Measurements from ENCODE around the gene TAF11L3.
"Not testable (repeated sequence)": the region's sequence is repeated elsewhere in the genome, so short reads cannot be mapped to it uniquely, and the experiment has no call there.

Gene TAF11L3

GRCh38 chr5:17518067-17518466, at the start of gene TAF11L3:
TAF11L3 (plus strand) TSS chr5:17518367.
- not testable (repeated sequence) for DNase-seq

DNA sequence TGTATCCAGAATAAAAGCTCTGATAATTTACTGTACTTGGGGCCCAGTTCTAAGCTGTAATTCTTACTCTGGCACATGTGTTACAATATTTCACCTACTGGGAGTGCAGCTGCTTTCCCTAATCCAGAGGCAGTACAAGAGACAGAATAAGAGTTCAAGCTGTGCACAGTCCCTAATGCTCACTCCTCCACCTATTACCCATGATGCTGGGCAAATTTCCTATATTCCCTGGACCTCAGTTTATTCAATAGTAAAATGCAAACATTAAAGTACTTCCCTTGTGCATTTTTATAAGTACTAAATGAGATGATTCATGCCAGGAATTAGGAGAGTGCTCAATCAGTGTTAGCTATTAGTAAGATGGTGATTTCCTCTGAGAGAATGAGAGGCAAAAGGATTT, 48.1 kb upstream of the TAF11L3 start:
- DNase-seq, result no peak

- DNase-seq, result not testable (repeated sequence)
Observed at GRCh38 chr5:17475064-17475463, 43.1 kb upstream of the TAF11L3 start.

- no peak for DNase-seq
Observed at GRCh38 chr5:17477043-17477442, 41.1 kb upstream of the TAF11L3 start.

DNA sequence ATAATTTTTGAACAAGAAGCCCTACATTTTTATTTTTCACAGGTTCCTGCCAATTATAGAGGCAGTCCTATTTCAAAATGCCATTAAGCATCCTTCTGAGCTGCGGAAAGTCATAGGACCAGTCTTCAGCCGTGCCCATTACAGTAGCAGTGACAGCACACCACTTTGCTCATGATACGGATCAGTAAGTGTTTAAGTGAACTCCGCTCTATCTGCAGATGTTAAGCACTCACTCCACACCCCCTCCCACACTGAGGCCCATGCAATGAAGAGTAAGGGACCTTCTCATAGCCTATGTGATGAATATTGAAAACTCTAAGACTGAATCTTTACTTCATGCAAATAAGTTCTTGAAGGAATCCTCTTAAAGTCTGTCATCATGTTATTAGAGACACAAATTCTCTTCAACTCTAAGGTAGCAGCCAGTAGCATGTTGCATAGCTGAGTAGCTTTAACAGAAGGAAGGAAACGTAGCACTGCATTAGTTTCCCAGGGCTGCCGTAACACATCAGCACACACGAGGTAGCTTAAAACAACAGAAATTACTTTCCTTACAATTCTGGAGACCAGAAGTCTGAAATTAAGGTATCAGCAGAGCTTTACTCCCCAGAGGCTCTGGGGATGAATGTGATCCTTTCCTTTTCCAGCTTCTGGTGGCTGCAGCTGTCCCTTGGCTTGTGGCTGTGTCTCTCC, 40.4 kb upstream of the TAF11L3 start:
- DNase-seq, result no peak

DNA sequence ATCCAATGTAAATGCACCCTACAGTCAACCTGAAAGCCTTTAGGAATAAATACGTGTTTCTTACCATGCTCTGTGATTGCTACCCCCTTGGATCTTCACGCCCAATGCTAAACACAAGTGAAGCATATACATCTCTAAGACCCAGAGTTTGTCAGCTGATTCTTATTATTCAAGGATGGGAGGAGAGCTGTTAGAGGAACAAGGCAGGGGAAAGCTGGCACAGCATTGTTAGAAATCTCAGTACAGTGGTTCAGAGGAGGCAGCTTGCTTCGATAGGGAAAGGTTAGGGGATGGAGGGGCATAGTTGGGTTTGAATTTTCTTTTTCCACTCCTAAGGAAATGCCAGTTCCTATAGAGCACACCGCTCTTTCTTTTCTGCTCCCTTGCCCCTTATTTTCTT, 36.8 kb upstream of the TAF11L3 start:
- no peak for DNase-seq

DNA sequence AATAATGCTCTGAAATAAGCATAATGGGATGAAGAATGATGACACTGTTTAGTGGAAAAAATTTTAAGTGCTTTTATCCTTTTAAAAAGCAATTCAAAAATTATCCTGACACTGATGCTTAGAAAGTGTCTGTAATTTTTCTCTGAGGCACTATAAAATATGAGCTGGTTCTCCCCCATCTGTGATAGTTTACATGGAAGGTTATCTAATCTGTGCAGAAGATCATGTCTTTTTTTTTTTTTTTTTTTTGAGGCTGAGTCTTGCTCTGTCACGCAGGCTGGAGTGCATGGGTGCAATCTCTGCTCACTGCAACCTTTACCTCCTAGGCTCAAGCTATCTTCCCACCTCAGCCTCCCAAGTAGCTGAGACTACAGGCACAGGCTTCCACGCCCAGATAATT, 35.4 kb upstream of the TAF11L3 start:
- no peak for DNase-seq

DNA sequence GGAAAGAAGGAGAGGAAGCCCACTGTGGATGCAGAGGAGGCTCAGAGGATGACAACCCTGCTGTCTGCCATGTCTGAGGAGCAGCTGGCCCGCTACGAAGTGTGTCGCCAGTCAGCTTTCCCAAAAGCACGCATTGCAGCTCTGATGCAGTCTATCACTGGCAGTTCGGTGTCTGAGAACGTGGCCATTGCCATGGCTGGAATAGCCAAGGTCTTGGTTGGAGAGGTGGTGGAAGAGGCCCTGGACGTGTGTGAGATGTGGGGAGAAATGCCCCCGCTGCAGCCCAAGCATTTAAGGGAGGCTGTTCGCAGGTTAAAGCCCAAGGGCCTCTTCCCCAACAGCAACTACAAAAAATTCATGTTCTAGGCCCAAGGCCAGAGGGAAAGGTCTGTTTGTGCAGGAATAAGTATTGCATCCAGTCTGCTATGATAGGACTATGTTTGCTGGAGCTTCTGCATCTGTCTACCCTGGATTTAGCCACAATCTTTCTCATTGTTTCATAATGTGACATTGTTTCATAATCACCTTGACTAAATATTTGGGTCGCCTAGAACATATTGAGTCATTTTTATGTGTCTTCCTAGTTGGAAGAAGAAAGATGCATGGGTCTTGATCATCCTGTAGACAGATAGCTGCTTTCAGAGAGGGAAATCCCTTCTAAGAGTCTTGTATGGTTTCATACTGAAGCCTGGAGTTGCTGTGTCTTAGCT, 31.5 kb upstream of the TAF11L3 start:
- DNase-seq, result not testable (repeated sequence)

- no peak for DNase-seq
Observed at GRCh38 chr5:17487174-17487512, 31.0 kb upstream of the TAF11L3 start.

- DNase-seq, result not testable (repeated sequence)
Observed at GRCh38 chr5:17491257-17491656, 26.9 kb upstream of the TAF11L3 start.

- no peak for DNase-seq
Observed at GRCh38 chr5:17492770-17493169, 25.4 kb upstream of the TAF11L3 start.

DNA sequence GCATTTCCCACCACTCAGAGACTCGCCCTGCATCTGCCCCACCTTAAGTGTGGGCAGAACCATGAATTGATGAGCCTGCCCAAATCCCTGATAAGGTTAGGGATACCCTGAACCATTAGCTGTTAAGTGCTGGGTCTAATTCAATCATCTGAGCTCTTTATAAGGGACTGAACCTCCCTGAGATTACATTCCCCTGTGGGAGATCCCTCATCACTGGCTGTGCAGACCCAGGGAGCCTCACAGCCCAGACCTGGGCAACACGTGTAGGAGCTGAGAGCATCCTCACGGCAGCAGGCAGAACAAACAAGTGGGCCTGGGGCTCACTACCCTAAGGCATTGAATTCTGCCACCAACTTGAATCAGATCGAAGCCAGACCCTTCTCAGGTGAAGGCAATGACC, 20.7 kb upstream of the TAF11L3 start:
- no peak for DNase-seq

GRCh38 chr5:17497931-17498330, 20.2 kb upstream of the TAF11L3 start, which contains the start of gene TAF11L2:
TAF11L2 (plus strand) TSS chr5:17498231.
- DNase-seq, result not testable (repeated sequence)

GRCh38 chr5:17511775-17512325, 6.3 kb upstream of the TAF11L3 start:
- DNase-seq, result no peak

GRCh38 chr5:17517526-17517925, 641 bp upstream of the TAF11L3 start:
- DNase-seq, result not testable (repeated sequence)

- DNase-seq, result not testable (repeated sequence)
Observed at GRCh38 chr5:17519508-17519907, 1.3 kb downstream of the TAF11L3 start.

- DNase-seq, result not testable (repeated sequence)
Observed at GRCh38 chr5:17521501-17521900, 3.3 kb downstream of the TAF11L3 start, which contains the start of gene TAF11L4. TAF11L4 (plus strand) TSS chr5:17521801.

GRCh38 chr5:17524935-17525334, 6.8 kb downstream of the TAF11L3 start, which contains the start of gene TAF11L5:
TAF11L5 (plus strand) TSS chr5:17525235.
- not testable (repeated sequence) for DNase-seq

- DNase-seq, result not testable (repeated sequence)
Observed at GRCh38 chr5:17526504-17526903, 8.3 kb downstream of the TAF11L3 start.

DNA sequence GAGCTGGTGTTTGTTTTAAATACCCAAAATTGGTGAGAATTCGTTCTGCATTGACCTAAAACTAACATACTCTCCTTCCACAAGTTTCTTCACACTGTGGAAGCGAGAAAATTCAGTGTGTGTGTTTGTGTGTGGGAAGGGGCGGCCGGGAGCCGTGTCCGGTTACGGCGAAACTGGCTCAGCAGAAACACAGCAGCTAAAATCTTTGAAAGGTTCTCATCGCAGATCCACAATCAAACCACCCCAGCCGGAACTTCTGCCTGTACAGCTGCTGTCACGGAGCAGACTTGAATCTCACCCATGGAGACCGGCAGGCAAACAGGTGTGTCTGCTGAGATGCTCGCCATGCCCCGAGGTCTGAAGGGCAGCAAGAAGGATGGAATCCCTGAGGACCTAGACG, 10.2 kb downstream of the TAF11L3 start, which contains the start of gene TAF11L6:
Gene TAF11L6 (plus strand): TSS at position 301 of the 400 bp plus-strand sequence.
- not testable (repeated sequence) for DNase-seq

Measured in KG1 (cell line).